Suprapubic skin (tissue), 4 donors: ENCODE measurements around the gene MYO1C. TPM values are rescaled to one million over a fixed set of nuclear protein-coding genes. Genes with fewer than 3 reads are reported as not detected.

Experiments used
- DNase-seq, 2 donors: peaks; one replicate each; pipeline ENCODE4 v3.0.0-alpha.2; 2019; ENCODE audit warnings: low spot score in 2 of 2
- H3K27ac ChIP-seq: fragments of 200-600 bp; sonication (generic); one replicate; pipeline ENCODE4 v1.5.1; 2019
- H3K27me3 ChIP-seq: fragments of 200-600 bp; sonication (generic); one replicate; pipeline ENCODE4 v1.5.1; 2019
- H3K36me3 ChIP-seq: fragments of 200-600 bp; sonication (generic); one replicate; pipeline ENCODE4 v1.5.1; 2019
- H3K4me1 ChIP-seq: fragments of 200-600 bp; sonication (generic); one replicate; pipeline ENCODE4 v1.5.1; 2019
- H3K4me3 ChIP-seq: fragments of 200-600 bp; sonication (generic); one replicate; pipeline ENCODE4 v1.5.1; 2019; ENCODE audit warnings: mild to moderate bottlenecking
- H3K9me3 ChIP-seq: fragments of 200-600 bp; sonication (generic); one replicate; pipeline ENCODE4 v1.5.1; 2019
- EP300 ChIP-seq: sonication (generic); formaldehyde crosslinking; IDR thresholded peaks from one replicate; pipeline ENCODE4 v1.6.1; 2017; ENCODE audit warnings: antibody characterized with exemption
- POLR2A ChIP-seq, 2 donors: fragments of 450-650 bp; IDR thresholded peaks; one replicate each; pipeline ENCODE4 v1.6.1; 2017; ENCODE audit warnings: antibody characterized with exemption in 2 of 2, mild to moderate bottlenecking in 2 of 2, moderate library complexity in 2 of 2
- POLR2AphosphoS5 ChIP-seq, 3 donors: sonication (generic); formaldehyde crosslinking; IDR thresholded peaks; one replicate each; pipeline ENCODE4 v1.6.1; 2017; ENCODE audit warnings: antibody characterized with exemption in 3 of 3
- WGBS: methylation state at CpG from one replicate; pipeline ENCODE4 v1.1.5; 2018; 5-methylcytosine and 5-hydroxymethylcytosine counted together
- total RNA-seq, 4 donors: library from RNA; depleted of rRNA; stranded (reverse); fragments of >200 nt; gene quantifications; one replicate each; pipeline ENCODE4 v1.1.0, GENCODE V29; 2016
- TF ChIP-seq, protein P1 (sequence below), 2 donors: fragments of 200-600 bp in 1 of 2; fragments of 450-650 bp in 1 of 2; sonication (generic) in 1 of 2; IDR thresholded peaks; one replicate each; pipeline ENCODE4 v1.5.1; 2016 to 2019; ENCODE audit warnings: antibody characterized with exemption in 2 of 2, mild to moderate bottlenecking in 1 of 2, moderate library complexity in 1 of 2

MYO1C gene
- total RNA-seq, 4 donors from 2014 or later = 74.9 to 116 (median 103) TPM

DNA sequence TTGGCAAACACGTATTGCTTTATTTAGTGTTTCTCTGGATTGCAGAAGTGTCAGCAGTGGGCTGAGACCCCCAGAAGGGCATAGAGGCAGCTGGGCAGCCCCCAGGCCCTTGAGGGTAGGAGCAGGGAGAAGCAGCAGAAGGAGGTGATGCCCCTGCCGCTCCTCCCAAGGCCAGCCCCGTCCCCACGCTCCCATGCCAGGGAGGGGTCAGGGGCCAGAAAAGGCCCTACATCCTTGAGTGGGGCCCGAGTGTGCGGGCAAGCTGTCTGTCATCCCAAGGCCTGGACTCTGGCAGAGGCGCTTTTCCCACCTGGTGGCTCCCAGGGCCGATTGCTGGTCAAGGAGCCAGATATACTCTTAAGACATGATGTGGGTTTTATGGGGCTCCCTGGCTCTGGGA is 28.3 kb downstream of the MYO1C start:
- 84% methylated on average over 6 of the region's 8 CpGs for WGBS
- peaks cover 30% of the 10 kb centered on the region for H3K4me1 ChIP-seq
- H3K27ac ChIP-seq = no peak overlapping the region
- H3K27me3 ChIP-seq = no peaks in the 10 kb centered on the region
- no peak for DNase-seq
- H3K9me3 ChIP-seq = no peaks in the 10 kb centered on the region
- peaks cover 52% of the 10 kb centered on the region for H3K36me3 ChIP-seq
- TF ChIP-seq POLR2AphosphoS5 (IDR thresholded peaks at IDR 0.05) (no peak), POLR2A (IDR thresholded peaks at IDR 0.05) (no peak), EP300 (no peak)
- TF ChIP-seq, protein P1, sequence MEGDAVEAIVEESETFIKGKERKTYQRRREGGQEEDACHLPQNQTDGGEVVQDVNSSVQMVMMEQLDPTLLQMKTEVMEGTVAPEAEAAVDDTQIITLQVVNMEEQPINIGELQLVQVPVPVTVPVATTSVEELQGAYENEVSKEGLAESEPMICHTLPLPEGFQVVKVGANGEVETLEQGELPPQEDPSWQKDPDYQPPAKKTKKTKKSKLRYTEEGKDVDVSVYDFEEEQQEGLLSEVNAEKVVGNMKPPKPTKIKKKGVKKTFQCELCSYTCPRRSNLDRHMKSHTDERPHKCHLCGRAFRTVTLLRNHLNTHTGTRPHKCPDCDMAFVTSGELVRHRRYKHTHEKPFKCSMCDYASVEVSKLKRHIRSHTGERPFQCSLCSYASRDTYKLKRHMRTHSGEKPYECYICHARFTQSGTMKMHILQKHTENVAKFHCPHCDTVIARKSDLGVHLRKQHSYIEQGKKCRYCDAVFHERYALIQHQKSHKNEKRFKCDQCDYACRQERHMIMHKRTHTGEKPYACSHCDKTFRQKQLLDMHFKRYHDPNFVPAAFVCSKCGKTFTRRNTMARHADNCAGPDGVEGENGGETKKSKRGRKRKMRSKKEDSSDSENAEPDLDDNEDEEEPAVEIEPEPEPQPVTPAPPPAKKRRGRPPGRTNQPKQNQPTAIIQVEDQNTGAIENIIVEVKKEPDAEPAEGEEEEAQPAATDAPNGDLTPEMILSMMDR (IDR thresholded peaks at IDR 0.05) = no peak
- no peak overlapping the region for H3K4me3 ChIP-seq

DNA sequence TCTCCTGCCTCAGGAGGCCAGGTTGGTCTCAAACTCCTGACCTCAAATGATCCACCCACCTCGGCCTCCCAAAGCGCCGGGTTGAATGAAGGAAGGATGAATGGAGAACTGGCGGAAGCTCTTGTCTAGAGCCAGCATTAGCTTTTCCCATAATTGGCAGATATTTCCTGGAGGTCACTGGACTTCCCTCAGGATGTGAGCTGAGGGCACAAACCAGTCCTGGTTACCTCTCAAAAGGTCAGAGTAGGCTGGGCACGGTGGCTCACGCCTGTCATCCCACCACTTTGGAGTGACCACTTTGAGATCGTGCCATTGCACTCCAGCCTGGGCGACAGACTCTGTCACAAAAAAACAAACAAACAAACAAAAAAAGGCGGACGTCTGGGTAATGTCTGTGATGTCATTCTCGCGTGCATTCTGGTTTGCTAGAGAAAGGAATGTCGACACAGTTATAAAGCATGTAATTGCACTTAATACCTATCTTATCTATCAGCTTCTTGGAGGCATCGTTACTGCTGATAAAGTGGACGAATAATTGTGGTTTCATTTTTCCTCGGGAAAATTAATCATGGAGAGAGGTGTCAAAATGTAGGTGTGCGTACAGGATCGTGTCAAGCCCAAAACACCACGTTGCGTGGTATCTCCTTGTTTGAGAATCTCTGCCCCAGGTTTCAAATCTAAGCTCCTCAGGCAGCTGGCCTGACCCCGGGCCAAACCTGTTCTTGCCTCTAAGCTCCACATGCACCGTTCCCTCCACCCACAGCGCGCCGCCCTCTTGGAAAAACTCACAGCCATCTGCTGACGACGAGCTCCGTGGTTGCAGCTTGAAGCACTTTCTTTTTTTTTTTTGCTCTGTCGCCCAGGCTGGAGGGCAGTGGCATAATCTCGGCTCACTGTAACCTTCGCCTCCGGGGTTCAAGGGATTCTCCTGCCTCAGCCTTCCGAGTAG is 30.0 kb downstream of the MYO1C start:
- H3K9me3 ChIP-seq = no peaks in the 10 kb centered on the region
- no peak overlapping the region for H3K4me3 ChIP-seq
- H3K4me1 ChIP-seq = peaks cover 30% of the 10 kb centered on the region
- no peak overlapping the region for H3K27ac ChIP-seq
- H3K36me3 ChIP-seq = peaks cover 35% of the 10 kb centered on the region
- H3K27me3 ChIP-seq = no peaks in the 10 kb centered on the region
- no peak for DNase-seq
- 79% methylated on average over 33 of the region's 33 CpGs for WGBS
- TF ChIP-seq EP300 = no peak
- TF ChIP-seq POLR2AphosphoS5 (IDR thresholded peaks at IDR 0.05) = no peak
- TF ChIP-seq, protein P1 (IDR thresholded peaks at IDR 0.05) = no peak

DNA sequence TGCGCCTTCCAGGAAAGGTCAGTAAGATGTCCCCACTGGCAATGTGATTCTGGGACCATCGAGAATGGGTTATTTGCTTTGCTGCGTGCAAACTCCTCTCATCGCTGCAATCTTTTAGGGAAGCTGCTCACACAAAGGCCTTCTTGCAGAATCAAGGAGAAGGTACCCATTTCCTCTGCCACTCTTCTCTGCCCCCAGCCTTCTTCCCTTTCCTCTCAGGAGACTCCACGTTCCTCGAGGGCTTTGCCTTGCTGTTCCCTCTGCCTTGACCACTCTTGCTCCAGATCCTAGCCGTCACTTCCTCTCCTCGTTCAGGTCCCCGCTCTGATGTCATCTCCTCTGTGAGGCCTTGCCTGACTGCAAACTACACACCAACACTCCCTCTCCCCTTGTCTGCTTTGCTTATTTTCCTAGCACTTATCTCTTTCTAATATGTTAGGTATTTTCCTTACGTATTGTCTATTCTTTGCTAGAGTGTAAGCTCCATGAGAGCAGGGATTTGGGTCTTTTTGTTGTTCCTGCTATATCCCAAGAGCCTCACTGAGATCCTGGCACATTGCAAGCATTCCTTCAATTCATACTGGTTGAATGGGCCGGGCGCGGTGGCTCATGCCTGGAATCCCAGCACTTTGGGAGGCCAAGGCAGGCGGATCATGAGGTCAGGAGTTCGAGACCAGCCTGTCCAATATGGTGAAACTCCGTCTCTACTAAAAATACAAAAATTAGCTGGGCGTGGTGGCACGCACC is 31.1 kb downstream of the MYO1C start:
- Histone ChIP-seq H3K4me1 (peaks cover 36% of the 10 kb centered on the region), H3K27me3 (no peaks in the 10 kb centered on the region), H3K27ac (no peak overlapping the region), H3K9me3 (no peaks in the 10 kb centered on the region), H3K4me3 (no peak overlapping the region), H3K36me3 (peaks cover 24% of the 10 kb centered on the region)
- TF ChIP-seq EP300 (no peak), POLR2A (IDR thresholded peaks at IDR 0.05) (no peak), POLR2AphosphoS5 (IDR thresholded peaks at IDR 0.05) (no peak)
- TF ChIP-seq, protein P1 (IDR thresholded peaks at IDR 0.05) = no peak
- no peak for DNase-seq
- WGBS = 90% methylated on average over 18 of the region's 18 CpGs

DNA sequence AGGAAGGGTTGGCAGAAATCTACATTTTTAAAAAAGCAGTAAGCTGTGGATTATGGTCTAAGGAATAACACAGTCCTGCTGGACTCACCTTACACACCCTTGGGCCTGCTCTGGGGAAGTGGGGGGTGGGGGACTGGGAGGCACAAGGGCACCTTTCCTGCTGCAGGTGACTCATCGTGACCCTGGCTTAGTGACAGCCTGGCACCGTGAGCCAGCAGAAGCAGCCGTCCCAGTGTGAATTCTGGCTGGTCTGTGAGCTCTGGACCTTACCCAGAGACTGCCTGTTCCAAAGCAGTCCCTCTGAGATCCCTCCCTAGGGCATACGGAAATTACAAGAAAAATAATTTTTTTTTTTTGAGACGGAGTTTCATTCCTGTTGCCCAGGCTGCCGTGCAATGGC is 32.3 kb downstream of the MYO1C start:
- Histone ChIP-seq H3K27me3 (no peaks in the 10 kb centered on the region), H3K36me3 (peaks cover 12% of the 10 kb centered on the region), H3K4me3 (no peak overlapping the region), H3K27ac (peak overlapping the region; percentile 16), H3K9me3 (no peaks in the 10 kb centered on the region), H3K4me1 (peaks cover 36% of the 10 kb centered on the region)
- DNase-seq = peak in 1 of 2 donors; percentile 76
- 9% methylated on average over 6 of the region's 6 CpGs for WGBS
- TF ChIP-seq EP300 (no peak), POLR2A (IDR thresholded peaks at IDR 0.05) (no peak), POLR2AphosphoS5 (IDR thresholded peaks at IDR 0.05) (no peak)
- TF ChIP-seq, protein P1 (IDR thresholded peaks at IDR 0.05) = no peak
